ENCODE results near the gene ACAN.
"Not testable (repeated sequence)": the region's sequence is repeated elsewhere in the genome, so short reads cannot be mapped to it uniquely, and the experiment has no call there.

The ACAN gene

DNA sequence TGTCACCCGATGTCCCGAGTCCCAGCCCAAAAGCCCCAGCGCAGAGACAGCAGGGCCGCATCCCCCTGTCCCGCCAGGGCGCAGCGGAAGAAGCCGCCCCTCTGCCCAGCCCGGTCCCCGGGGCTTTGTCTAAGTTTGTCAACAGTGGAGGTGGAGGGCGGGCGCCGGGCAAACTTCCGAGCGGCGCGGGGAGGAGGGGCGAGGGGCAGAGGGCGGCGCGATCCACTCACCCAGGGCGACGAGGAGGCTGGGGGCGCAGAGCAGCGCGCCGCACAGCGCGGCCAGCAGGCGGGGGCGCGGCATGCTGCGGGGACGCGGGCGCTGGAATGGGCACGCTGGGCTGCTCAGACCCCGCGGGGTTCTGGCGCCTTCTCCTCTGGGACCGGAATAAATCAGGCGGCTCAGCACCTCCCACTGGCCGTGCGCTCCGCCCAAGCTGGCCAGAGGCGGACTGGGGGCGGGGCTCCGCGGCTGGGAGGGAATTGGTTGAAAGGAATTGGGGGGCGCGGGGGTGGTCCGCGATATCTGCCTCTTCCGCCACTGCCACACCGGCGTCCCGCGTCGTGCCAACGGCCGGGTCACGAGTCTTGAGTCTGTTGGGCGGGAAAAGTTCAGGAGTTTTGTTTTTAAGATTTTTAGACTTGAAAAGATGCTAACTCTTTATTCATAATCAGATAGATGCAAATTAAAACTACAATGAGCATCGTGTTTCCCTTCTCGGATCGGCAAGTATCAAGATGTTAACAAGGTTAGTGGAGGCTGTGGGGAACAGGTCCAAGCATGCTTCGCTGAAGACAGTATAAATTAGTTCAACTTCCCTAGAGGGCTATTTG, 110.0 kb downstream of the ACAN start, which contains the start of gene MFGE8:
Gene MFGE8, minus strand, starts transcription at position 363 of the 833 bp plus-strand sequence. Its CDS starts 60 bp downstream, at position 303.
- in situ Hi-C loops (cut with HindIII; ENCODE audit: low sequenced_read_pairs), result no loop called here

DNA sequence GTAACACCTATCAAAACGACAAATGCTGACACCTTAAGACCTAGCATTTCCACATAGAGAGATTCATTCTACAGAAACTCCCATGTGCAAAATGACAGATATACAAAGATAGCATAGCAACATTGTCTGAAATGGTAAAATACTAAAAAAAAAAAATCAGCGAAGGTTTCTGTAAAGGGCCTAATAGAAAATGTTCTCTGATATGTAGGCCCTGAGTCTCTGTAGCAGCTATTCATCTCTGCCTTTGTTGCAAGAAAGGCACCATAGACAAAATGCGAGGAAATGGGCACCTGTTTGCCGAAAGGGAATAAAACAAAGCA, 110.6 kb downstream of the ACAN start:
- in situ Hi-C loops (cut with HindIII; ENCODE audit: low sequenced_read_pairs), result no loop called here

DNA sequence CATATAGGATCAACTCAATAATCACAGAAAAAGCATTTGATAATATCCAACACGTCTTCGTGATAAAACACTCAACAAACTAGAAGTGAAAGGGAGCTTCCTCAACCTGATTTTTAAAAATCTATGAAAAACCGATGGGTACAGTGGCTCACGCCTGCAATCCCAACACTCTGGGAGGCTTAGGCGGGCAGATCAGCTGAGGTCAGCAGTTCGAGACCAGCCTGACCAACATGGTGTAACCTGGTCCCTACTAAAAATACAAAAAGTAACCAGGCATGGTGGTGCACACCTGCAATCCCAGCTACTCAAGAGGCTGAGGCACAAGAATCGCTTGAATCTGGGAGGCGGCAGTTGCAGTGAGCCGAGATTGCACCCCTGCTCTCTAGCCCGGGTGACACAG, 112.1 kb downstream of the ACAN start:
- in situ Hi-C loops (cut with HindIII; ENCODE audit: low sequenced_read_pairs), result no loop called here

DNA sequence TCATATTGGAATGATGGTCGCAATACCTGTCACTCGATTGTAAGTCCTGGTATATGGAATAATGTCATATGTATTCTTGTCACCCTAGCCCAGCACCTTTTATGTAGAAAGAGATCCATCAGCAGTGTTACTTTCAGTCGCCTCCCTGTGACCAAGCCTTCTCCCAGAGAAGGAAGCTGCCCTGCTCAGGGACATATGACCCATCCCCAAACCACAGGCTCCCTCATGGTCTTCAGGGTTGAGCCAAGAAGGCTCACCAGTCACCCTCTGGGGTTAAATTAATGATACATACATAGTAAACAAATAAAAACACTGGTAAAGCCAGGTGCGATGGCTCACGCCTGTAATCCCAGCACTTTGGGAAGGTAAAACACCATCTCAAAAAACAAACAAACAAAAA, 114.5 kb downstream of the ACAN start:
- in situ Hi-C loops (cut with HindIII; ENCODE audit: low sequenced_read_pairs), result no loop called here

DNA sequence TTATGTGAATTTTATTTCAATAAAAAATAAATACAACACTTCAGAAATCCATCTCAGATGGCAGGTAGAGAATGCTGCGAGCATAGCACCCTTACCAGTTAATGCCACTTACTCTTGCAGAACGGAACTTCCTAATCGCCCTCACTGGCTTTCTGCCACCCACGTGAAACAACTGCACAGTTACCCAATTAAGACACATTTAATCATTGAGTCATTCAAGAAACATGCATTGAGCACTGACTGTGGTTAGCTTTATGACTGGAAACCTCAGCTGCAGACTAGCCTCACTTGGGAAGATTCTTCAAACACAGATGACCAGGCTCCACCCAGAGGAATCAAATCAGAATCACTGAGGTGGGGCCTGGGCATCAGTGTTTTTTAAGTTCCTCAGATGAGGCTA, 115.5 kb downstream of the ACAN start:
- in situ Hi-C loops (cut with HindIII; ENCODE audit: low sequenced_read_pairs), result no loop called here

DNA sequence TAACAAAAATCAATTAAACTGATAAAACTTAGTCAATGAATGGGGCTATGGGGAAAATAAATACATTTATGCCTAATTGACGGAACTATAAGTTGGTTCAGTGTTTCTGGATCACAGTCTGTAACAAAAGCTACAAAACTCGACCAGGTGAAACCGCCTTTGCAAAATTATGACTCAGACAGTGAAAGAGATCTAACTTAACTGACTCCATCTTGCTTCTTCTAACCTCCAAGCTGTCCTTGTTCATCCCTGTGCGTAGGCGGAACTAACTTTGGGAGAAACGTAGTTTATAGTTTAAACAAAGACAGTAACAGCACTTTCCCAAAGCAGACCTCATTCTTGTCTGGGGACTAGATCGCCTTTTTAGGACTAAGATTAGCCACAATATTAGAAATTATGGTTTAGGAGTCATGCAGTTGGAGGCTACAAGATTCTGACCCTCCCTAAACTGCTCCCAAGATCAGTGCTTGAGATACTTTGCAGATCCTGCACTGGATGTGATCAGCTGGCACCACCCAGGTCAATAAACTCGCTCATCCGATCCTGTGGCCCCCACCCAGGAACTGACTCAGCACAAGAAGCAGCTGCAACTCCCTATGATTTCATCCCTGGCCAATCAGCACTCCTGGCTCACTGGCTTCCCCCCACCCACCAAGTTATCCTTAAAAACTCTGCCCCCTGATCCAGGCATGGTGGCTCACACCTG, 117.1 kb downstream of the ACAN start:
- in situ Hi-C loops (cut with HindIII; ENCODE audit: low sequenced_read_pairs), result no loop called here

DNA sequence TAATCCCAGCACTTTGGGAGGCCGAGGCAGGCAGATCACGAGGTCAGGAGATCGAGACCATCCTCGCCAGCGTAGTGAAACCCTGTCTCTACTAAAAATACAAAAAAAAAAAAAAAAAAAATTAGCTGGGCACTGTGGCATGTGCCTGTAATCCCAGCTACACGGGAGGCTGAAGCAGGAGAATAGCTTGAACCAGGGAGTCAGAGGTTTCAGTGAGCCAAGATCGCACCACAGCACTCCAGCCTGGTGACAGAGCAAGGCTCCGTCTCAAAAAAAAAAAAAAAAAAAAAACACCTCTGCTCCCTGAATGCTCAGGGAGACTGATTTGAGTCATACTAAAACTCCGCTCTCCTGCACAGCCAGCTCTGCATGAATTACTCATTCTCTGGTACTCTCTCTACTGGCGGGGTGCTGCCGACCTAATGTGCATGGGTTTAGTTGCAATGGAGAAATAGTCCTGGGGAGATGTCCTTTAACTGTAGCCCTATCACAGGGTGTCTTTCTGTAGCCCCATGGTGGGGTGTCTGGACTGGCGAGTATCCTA, 117.7 kb downstream of the ACAN start:
- in situ Hi-C loops (cut with HindIII; ENCODE audit: low sequenced_read_pairs), result not testable (repeated sequence)
